ENCODE results near the gene CYP27B1.

CYP27B1 gene, protein sequence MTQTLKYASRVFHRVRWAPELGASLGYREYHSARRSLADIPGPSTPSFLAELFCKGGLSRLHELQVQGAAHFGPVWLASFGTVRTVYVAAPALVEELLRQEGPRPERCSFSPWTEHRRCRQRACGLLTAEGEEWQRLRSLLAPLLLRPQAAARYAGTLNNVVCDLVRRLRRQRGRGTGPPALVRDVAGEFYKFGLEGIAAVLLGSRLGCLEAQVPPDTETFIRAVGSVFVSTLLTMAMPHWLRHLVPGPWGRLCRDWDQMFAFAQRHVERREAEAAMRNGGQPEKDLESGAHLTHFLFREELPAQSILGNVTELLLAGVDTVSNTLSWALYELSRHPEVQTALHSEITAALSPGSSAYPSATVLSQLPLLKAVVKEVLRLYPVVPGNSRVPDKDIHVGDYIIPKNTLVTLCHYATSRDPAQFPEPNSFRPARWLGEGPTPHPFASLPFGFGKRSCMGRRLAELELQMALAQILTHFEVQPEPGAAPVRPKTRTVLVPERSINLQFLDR

GRCh38 chr12:57766464-57767304, at the start of gene CYP27B1:
Gene CYP27B1, minus strand, starts transcription at chr12:57767078. Its CDS starts 37 bp downstream, at chr12:57767041.
- peak; percentile 55 for DNase-seq

- no peak for DNase-seq
Measured at GRCh38 chr12:57816001-57816854, 49.4 kb upstream of the CYP27B1 start.

GRCh38 chr12:57815177-57816000, 48.5 kb upstream of the CYP27B1 start:
- DNase-seq, result peak; percentile 86

DNA sequence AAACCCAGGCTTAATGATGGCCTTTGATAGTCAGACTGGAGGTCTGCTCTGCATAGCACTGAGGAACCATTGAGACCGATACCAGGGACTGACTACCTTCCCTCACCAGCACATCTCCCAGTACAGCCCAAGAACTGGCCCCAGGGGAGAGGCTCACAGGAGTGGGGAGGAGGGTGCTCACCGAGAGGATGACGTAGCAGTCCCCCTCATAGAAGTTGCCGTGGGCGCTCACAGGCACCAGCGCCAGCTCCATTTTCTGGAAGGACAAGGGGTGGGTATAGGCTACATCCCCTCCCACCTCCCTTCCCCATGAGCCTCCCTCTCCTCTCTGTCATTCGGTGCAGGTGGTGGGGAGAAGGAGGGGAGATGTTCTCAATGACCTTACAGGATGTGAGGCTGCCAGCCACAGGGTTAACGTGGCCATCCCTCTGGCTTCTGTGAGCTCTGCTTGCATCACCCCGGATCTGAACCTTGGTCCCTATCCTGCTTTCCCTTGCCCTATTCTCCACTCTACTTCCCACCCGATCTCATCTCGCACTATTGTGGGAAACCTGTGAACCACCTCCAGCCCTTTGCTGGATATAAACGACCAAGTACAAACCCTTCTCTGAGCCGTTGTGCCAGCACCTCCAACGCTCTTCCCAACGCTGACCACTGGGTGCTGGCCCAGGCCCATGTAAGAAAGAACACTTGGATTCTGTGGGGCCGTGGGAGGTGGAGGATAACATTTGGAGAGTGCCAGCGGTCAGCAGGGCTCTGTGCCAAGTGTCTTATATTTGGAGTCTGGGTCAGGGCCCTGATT, 47.3 kb upstream of the CYP27B1 start:
- DNase-seq, result no peak

DNA sequence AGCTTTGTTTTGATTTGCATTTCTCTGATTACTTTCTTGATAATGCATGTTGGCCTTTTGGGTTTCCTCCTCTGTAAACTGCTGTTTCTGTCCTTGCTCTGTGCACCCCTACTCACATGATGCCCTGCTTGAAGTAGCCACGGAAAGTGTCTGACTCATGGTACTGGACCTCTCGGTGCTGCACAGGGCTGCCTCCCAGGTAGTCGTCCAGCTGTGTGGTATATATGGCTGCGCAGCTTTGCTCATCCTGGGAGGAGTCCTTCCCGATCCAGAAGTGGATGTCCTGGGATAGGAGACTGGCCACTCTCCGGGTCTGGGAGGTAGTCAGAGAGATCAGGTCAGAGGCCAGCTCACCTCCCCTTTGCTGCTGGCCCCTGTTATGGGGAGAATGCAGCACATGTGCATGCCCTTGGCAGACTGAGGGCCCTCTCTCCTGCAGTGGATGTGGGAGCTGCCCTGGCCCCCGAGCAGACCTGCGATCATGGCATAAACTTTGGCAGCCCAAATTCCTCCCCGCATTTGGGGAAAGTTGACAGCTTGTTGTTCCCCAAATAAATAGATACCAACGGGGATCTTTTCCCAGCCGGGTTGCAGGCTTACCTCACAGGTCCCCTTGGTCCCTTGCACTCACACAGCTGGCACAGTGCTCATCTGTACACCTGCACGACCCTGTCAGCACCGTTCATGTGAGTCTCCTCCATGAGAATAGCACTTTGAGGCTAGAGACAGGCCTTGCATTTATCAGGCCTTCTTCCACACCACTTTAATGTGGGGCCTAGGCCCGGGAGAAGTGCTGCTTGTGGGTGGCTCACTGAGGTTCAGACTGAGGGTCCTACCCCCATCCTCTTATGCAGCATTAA, 46.5 kb upstream of the CYP27B1 start:
- no peak for DNase-seq

DNA sequence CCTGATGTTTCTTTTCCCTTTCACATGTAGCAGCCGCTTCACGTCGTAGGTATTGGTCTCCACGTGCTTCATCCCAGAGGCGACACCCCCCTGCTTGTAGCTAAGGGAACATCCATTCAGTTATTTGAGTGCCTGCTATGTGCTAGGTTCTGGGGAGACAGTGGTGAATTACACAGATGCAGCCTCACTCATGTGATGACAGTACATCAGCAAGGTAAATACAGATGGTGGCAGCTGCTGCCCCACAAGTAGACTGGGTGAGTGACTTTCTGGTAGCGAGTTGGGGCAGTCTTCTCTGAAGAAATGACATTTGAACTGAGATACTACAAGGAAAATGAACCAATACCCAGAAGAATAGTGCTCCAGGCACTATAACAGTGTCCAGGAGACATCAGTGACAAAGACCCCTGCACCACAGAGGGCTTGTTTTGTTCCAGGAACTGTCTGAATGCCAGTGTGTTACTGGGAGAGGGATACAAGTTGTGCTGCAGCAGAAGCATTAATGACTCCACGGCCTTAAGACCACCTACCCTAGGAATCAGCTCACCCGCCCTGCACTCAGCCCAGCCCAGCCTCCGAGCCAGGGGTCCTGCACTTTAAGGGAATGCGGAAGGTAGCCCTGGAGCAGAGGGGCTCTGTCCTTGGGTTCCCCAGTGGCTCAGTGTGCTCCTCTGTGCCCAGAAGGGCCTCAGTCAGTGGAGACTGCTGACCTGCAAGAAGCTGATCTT, 44.3 kb upstream of the CYP27B1 start:
- DNase-seq, result no peak

- no peak for DNase-seq
Measured at GRCh38 chr12:57810450-57810849, 43.6 kb upstream of the CYP27B1 start.

GRCh38 chr12:57809425-57809824, 42.5 kb upstream of the CYP27B1 start:
- no peak for DNase-seq

GRCh38 chr12:57808351-57808750, 41.5 kb upstream of the CYP27B1 start:
- no peak for DNase-seq

DNA sequence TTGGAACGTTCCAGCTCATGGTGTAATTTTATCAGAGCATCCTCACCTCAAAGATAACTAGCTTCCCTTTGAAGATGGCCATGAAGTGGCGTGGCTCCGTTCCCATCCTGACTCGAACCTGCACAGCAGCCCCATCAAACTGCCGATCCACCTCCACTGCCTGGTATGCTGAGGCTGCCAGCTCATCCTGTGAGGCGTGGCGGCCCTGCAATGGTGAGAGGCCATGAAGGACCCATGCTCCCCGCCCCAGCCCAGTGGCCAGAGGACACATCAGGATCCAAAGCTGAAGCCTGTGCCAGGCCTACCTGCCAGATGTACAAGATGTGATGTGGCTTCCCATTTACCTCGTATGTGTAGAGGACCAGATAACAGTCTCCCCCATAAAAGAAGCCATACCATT, 40.4 kb upstream of the CYP27B1 start:
- no peak for DNase-seq

DNA sequence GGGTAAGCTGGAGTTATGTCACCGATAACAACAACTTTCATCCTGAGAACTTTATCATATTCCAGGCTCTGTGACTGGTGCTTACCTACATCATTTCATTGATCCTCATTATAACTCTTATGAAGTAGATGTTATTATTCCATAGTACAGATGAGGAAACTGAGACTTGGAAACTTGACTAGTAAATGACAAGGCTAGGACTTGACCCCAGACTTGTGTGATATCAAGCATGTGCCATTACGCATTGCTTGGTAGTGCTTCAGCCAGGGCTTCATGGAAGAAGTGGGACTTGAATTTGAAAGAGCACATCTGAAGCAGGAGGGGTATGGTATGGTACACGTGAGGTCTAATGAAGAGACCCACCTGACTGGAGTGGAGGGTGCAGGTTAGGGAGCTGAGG, 39.8 kb upstream of the CYP27B1 start:
- no peak for DNase-seq

DNA sequence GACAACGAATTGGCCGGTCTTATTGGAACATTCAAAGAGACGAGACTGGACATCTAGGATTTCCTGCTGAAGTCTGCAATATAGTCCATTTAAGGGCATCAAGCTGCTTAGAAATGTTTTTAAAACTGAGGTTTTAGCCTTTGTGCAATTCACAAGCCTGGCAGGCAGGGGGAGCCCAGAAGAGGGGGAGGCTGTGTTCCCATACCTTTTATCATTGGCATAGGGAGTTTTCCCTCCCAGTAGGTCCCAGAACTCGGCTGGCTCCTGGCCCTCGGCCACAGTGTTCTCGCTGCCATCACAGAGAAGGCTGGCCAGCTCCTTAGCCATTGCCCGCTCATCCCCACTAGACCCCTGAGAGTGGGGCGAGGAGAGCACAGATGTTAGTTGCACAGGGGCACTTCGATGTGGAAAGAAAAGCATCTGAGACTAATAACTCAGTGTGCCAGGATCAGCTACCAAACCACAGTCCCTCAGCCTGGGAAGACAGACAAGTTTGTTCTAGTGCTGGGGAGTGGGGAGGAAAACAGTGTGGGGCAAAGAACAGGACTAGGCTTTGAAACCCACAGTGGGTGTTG, 36.5 kb upstream of the CYP27B1 start:
- DNase-seq, result no peak

- no peak for DNase-seq
Measured at GRCh38 chr12:57802607-57803006, 35.7 kb upstream of the CYP27B1 start.

DNA sequence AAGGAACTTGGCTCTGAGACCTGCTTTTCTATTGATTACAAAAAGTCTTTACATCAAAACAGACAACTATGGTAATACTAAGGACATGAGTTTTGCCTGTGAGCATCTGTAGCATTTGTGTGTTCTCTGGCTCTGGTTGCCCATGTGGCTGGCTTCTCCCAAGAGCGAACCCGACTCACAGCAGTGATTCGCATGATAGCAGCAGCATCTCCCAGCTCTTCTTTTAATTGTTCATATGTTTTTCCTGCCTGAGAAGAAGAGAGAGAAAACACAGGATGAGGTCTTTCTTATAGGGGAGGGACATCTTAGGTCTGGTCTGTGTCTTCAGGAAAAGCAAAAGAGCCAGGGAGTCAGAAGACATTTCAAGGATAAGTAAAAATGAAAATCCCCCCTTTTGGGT, 34.1 kb upstream of the CYP27B1 start:
- no peak for DNase-seq

GRCh38 chr12:57797933-57798332, 31.1 kb upstream of the CYP27B1 start:
- no peak for DNase-seq

GRCh38 chr12:57796996-57797395, 30.1 kb upstream of the CYP27B1 start:
- DNase-seq, result no peak

DNA sequence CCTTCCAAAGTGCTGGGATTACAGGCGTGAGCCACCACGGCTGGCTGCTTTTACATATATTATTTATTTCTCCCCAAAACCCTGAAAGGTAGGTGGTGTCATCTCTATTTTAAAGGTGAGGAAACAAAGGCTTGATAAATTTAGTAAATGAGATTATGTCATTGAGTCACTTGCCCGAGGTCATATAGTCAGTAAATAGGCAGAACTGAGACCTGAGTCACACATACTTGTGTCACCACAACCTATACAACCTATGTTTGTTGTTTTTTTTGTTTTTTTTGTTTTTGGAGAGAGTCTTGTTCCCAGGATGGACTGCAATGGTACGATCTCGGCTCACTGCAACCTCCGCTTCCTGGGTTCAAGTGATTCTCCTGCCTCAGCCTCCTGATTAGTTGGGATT, 28.5 kb upstream of the CYP27B1 start:
- no peak for DNase-seq

DNA sequence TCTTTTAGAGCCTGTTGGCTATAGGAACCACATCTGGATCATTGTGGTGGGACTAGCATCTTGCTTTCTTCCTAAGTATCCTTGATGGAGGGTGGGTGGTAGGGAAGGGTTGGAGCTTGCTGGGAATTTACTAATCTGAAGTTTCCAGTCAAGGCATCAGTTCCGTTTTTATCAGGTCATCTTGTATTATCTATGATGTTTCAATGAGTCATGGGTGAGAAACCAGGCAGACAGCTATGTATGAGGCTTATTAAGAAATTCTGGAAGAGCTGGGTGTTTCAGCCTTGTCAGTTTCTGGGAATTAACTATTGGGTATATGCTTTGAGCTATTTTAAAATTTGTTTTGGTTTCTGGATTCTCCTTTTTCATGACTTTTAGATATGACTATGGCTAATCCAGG, 27.0 kb upstream of the CYP27B1 start:
- DNase-seq, result no peak

DNA sequence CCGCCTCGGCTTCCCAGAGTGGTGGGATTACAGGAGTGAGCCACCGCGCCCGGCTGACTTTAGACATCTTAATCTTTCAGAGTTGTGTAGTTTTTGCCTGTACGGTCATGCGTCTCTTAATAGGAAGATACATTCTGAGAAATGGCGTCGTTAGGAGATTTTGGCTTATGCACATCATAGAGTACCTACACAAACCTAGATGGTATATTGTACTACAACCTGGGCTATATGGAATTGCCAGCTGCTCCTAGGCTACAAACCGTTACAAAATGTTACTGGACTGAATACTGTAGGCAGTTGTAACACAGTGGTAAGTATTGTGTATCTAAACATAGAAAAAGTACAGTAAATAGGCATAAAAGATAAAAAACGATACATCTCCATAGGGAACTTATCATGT, 17.0 kb upstream of the CYP27B1 start:
- DNase-seq, result no peak

Measured in DMS79 treated with DMSO at 0.1 percent for 48 hours (cell line).